SKM-1 (cell line): ENCODE measurements around the gene MX2.
"Not testable (repeated sequence)": the region's sequence is repeated elsewhere in the genome, so short reads cannot be mapped to it uniquely, and the experiment has no call there.

Source experiments
- DNase-seq: peaks from one replicate; lab custom pipeline; 2025; ENCODE audit not compliant: unreplicated experiment; lab: John Stamatoyannopoulos, UW

Gene MX2

GRCh38 chr21:41411449-41412089, 49.7 kb downstream of the MX2 start:
- DNase-seq: no peak

- not testable (repeated sequence) for DNase-seq
Measured at GRCh38 chr21:41417505-41417904, 55.7 kb downstream of the MX2 start.

GRCh38 chr21:41418393-41418792, 56.6 kb downstream of the MX2 start:
- DNase-seq: no peak

- peak; percentile 14 for DNase-seq
Measured at GRCh38 chr21:41418956-41419680, 57.3 kb downstream of the MX2 start.

GRCh38 chr21:41419921-41420862, 58.4 kb downstream of the MX2 start:
- peak; percentile 65 for DNase-seq

GRCh38 chr21:41420998-41421397, 59.2 kb downstream of the MX2 start:
- not testable (repeated sequence) for DNase-seq

GRCh38 chr21:41422546-41423304, 60.9 kb downstream of the MX2 start:
- DNase-seq: no peak

- not testable (repeated sequence) for DNase-seq
Measured at GRCh38 chr21:41423305-41423636, 61.4 kb downstream of the MX2 start.

- no peak for DNase-seq
Measured at GRCh38 chr21:41425588-41425953, 63.7 kb downstream of the MX2 start.

GRCh38 chr21:41425954-41426675, 64.3 kb downstream of the MX2 start, which contains the start of gene MX1:
Gene MX1 (plus strand): TSS chr21:41426239. CDS start chr21:41432071, 5,832 bp downstream.
- no peak for DNase-seq

- DNase-seq: no peak
Measured at GRCh38 chr21:41426676-41427404, 65.0 kb downstream of the MX2 start.

GRCh38 chr21:41427556-41427955, 65.7 kb downstream of the MX2 start:
- no peak for DNase-seq

GRCh38 chr21:41428311-41428710, 66.5 kb downstream of the MX2 start:
- DNase-seq: no peak

GRCh38 chr21:41428847-41429246, 67.0 kb downstream of the MX2 start:
- no peak for DNase-seq

- DNase-seq: no peak
Measured at GRCh38 chr21:41429305-41429704, 67.5 kb downstream of the MX2 start.

GRCh38 chr21:41429925-41430491, 68.2 kb downstream of the MX2 start:
- no peak for DNase-seq

GRCh38 chr21:41431788-41432548, 70.1 kb downstream of the MX2 start:
- DNase-seq: no peak
